Adrenal gland (tissue), 5 donors: ENCODE results near the gene TET2.

Experiments
- POLR2A ChIP-seq, 2 donors: fragments of 450-650 bp; IDR thresholded peaks; one replicate each; pipeline ENCODE4 v1.6.1; 2017; ENCODE audit warnings: antibody characterized with exemption in 2 of 2, mild to moderate bottlenecking in 2 of 2, moderate library complexity in 1 of 2
- TF ChIP-seq, protein P1 (sequence below), 6 experiments: fragments of 450-650 bp in 4 of 6; fragments of 200-600 bp in 2 of 6; sonication (generic) in 1 of 6; IDR thresholded peaks; 1 replicate in 5 of 6; 2 replicates in 1 of 6; pipeline versions ENCODE4 v1.5.1 to v1.8.0; 2016 to 2021; ENCODE audit warnings: antibody characterized with exemption in 6 of 6, mild to moderate bottlenecking in 2 of 6, moderate library complexity in 1 of 6
- donor health status: DM: no; HTN: no; CAD: no.

- TF ChIP-seq, protein P1, sequence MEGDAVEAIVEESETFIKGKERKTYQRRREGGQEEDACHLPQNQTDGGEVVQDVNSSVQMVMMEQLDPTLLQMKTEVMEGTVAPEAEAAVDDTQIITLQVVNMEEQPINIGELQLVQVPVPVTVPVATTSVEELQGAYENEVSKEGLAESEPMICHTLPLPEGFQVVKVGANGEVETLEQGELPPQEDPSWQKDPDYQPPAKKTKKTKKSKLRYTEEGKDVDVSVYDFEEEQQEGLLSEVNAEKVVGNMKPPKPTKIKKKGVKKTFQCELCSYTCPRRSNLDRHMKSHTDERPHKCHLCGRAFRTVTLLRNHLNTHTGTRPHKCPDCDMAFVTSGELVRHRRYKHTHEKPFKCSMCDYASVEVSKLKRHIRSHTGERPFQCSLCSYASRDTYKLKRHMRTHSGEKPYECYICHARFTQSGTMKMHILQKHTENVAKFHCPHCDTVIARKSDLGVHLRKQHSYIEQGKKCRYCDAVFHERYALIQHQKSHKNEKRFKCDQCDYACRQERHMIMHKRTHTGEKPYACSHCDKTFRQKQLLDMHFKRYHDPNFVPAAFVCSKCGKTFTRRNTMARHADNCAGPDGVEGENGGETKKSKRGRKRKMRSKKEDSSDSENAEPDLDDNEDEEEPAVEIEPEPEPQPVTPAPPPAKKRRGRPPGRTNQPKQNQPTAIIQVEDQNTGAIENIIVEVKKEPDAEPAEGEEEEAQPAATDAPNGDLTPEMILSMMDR (IDR thresholded peaks at IDR 0.05), result no peak
- no peak for TF ChIP-seq POLR2A (IDR thresholded peaks at IDR 0.05)
Observed at GRCh38 chr4:105288121-105288520, 141.4 kb downstream of the TET2 start.
